OCI-LY7 (cell line): ENCODE measurements around the gene F2RL3. TPM values are rescaled to one million over a fixed set of nuclear protein-coding genes. Genes with fewer than 3 reads are reported as not detected.
A peak's percentile ranks its signal among the peaks of the same experiment; 100 is the strongest.
"Not testable (repeated sequence)": the region's sequence is repeated elsewhere in the genome, so short reads cannot be mapped to it uniquely, and the experiment has no call there.

Experiments used
- BruUV-seq: library from RNA; stranded (reverse); fragments of 400-500 nt; replicated peaks from 2 replicates; lab custom pipeline; 2021; lab: Mats Ljungman, UMichigan
- CTCF ChIA-PET: fragments of 300-600 bp; sonication (Branson Sonifier 250); formaldehyde crosslinking; loops from one replicate; lab custom pipeline; 2022; ENCODE audit warnings: antibody characterized with exemption; ENCODE audit not compliant: unreplicated experiment; lab: Charles Lee
- POLR2A ChIA-PET: fragments of 300-600 bp; sonication (Branson Sonifier 250); formaldehyde crosslinking; loops from one replicate; lab custom pipeline; 2022; ENCODE audit warnings: antibody characterized with exemption; lab: Charles Lee
- DNase-seq: peaks from one replicate; pipeline ENCODE4 v3.0.0-alpha.2; 2015; ENCODE audit warnings: low spot score
- H2AFZ ChIP-seq: fragments of 200-600 bp; sonication (generic), shearing (Covaris generic); 2 replicates; pipeline ENCODE4 v1.6.1; 2014; ENCODE audit warnings: mild to moderate bottlenecking, antibody characterized with exemption, low read length, moderate library complexity
- H3K27ac ChIP-seq: fragments of 200-600 bp; sonication (generic); 2 replicates; pipeline ENCODE4 v1.5.1; 2014; ENCODE audit warnings: mixed run types, low read depth, mild to moderate bottlenecking, moderate library complexity, low read length, inconsistent platforms; ENCODE audit not compliant: poor library complexity, severe bottlenecking
- H3K36me3 ChIP-seq: fragments of 200-600 bp; sonication (generic); 2 replicates; pipeline ENCODE4 v1.6.1; 2014; ENCODE audit warnings: mild to moderate bottlenecking, antibody characterized with exemption, low read length, moderate library complexity, mixed read lengths; ENCODE audit not compliant: insufficient read depth
- H3K4me1 ChIP-seq: fragments of 200-600 bp; sonication (generic); 2 replicates; pipeline ENCODE4 v1.5.1; 2014; ENCODE audit warnings: mild to moderate bottlenecking, low read length; ENCODE audit not compliant: insufficient read depth, poor library complexity, severe bottlenecking
- H3K4me2 ChIP-seq: fragments of 200-600 bp; sonication (generic); 2 replicates; pipeline ENCODE4 v1.6.1; 2014; ENCODE audit warnings: mild to moderate bottlenecking, low read length
- H3K4me3 ChIP-seq: fragments of 200-600 bp; sonication (generic); 2 replicates; pipeline ENCODE4 v1.5.1; 2014; ENCODE audit warnings: mild to moderate bottlenecking, low read depth, low read length; ENCODE audit not compliant: poor library complexity, severe bottlenecking
- H3K79me2 ChIP-seq: fragments of 200-600 bp; sonication (generic); 2 replicates; pipeline ENCODE4 v1.6.1; 2016; ENCODE audit warnings: low read depth, mild to moderate bottlenecking, low read length, moderate library complexity, mixed read lengths; ENCODE audit not compliant: insufficient read depth
- H3K9me2 ChIP-seq: fragments of 200-600 bp; sonication (generic); 2 replicates; pipeline ENCODE4 v1.6.1; 2016; ENCODE audit warnings: mild to moderate bottlenecking, low read length, mixed read lengths; ENCODE audit not compliant: insufficient read depth
- H3K9me3 ChIP-seq: fragments of 200-600 bp; sonication (generic); 2 replicates; pipeline ENCODE4 v1.6.1; 2014; ENCODE audit warnings: mild to moderate bottlenecking, mixed run types, low read length, mixed read lengths
- H4K20me1 ChIP-seq: fragments of 200-600 bp; sonication (generic); 2 replicates; pipeline ENCODE4 v1.6.1; 2014; ENCODE audit warnings: mild to moderate bottlenecking, antibody characterized with exemption, low read length, moderate library complexity, mixed read lengths; ENCODE audit not compliant: insufficient read depth
- EZH2phosphoT487 ChIP-seq: fragments of 200-600 bp; sonication (generic); IDR thresholded peaks from 2 replicates; pipeline ENCODE4 v1.6.1; 2018; ENCODE audit warnings: low read depth, borderline replicate concordance, mild to moderate bottlenecking, mixed run types, antibody characterized with exemption, low read length, moderate library complexity, mixed read lengths
- intact Hi-C: fragments of 100-400 bp; cut with micrococcal nuclease; formaldehyde crosslinking; loops from one replicate; pipeline ENCODE4 v1.10.0; 2022; ENCODE audit not compliant: unreplicated experiment
- total RNA-seq, 2 experiments: library from RNA; depleted of rRNA in 1 of 2; stranded (reverse); fragments of >200 nt in 1 of 2; shearing (Covaris generic) in 1 of 2; gene quantifications; 2 replicates each; pipeline ENCODE4 v1.2.3, GENCODE V29; 2014 to 2022
- TF ChIP-seq, protein P1 (sequence below): fragments of 200-600 bp; sonication (generic); conservative IDR thresholded peaks from 2 replicates; pipeline ENCODE4 v1.5.1; 2014; ENCODE audit warnings: mild to moderate bottlenecking, antibody characterized with exemption, low read length, moderate library complexity, mixed read lengths

F2RL3 gene
- total RNA-seq, 2 experiments from 2014 or later = 0.10 TPM; not detected in 1

DNA sequence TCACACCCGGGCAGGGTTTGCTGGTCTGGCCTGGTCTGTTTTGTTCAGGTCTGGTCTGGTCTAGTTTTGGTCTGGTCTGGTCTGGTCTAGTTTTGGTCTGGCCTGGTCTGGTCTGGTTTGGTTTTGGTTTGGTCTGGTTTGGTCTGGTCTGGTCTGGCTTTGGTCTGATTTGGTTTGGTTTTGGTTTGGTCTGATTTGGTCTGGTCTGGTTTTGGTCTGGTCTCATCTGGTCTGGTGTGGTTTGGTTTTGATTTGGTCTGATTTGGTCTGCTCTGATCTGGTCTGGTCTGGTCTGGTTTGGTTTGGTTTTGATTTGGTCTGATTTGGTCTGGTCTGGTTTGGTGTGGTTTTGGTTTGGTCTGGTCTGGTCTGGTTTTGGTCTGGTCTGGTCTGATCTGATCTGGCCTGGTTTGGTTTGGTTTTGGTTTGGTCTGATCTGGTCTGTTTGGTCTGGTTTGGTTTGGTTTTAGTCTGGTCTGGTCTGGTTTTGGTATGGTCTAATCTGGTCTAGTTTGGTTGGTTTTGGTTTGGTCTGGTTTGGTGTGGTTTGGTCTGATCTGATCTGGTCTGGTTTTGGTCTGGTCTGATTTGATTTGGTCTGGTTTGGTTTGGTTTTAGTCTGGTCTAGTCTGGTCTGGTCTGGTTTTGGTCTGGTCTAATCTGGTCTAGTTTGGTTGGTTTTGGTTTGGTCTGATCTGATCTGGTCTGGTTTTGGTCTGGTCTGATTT is 14.4 kb upstream of the F2RL3 start:
- Histone ChIP-seq H4K20me1 (no peaks in the 10 kb centered on the region), H2AFZ (no peak overlapping the region), H3K4me2 (no peak overlapping the region), H3K9me3 (no peaks in the 10 kb centered on the region), H3K27ac (no peak overlapping the region), H3K4me1 (peaks cover 4% of the 10 kb centered on the region), H3K36me3 (peaks cover 64% of the 10 kb centered on the region), H3K4me3 (no peak overlapping the region), H3K79me2 (no peaks in the 10 kb centered on the region), H3K9me2 (no peaks in the 10 kb centered on the region)
- ChIA-PET CTCF (no interaction called here), POLR2A (no interaction called here)
- DNase-seq = no peak
- intact Hi-C loops = no loop called here
- BruUV-seq = no TSS peak
- no peak for TF ChIP-seq EZH2phosphoT487
- TF ChIP-seq, protein P1, sequence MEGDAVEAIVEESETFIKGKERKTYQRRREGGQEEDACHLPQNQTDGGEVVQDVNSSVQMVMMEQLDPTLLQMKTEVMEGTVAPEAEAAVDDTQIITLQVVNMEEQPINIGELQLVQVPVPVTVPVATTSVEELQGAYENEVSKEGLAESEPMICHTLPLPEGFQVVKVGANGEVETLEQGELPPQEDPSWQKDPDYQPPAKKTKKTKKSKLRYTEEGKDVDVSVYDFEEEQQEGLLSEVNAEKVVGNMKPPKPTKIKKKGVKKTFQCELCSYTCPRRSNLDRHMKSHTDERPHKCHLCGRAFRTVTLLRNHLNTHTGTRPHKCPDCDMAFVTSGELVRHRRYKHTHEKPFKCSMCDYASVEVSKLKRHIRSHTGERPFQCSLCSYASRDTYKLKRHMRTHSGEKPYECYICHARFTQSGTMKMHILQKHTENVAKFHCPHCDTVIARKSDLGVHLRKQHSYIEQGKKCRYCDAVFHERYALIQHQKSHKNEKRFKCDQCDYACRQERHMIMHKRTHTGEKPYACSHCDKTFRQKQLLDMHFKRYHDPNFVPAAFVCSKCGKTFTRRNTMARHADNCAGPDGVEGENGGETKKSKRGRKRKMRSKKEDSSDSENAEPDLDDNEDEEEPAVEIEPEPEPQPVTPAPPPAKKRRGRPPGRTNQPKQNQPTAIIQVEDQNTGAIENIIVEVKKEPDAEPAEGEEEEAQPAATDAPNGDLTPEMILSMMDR = no peak

DNA sequence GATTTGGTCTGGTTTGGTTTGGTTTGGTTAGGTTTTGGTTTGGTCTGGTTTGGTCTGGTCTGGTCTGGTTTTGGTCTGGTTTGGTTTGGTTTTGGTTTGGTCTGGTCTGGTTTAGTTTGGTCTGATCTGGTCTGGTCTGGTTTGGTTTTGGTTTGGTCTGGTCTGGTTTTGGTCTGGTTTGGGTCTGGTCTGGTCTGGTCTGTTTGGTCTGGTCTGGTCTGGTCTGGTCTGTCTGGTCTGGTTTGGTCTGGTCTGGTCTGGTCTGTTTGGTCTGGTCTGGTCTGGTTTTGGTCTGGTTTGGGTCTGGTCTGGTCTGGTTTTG is 13.9 kb upstream of the F2RL3 start:
- H3K4me3 ChIP-seq, H3K4me1 ChIP-seq, H3K9me2 ChIP-seq, H3K79me2 ChIP-seq, CTCF ChIA-PET, H3K27ac ChIP-seq, intact Hi-C loops, POLR2A ChIA-PET, H3K4me2 ChIP-seq, H3K9me3 ChIP-seq, H4K20me1 ChIP-seq, H2AFZ ChIP-seq, BruUV-seq, DNase-seq: not testable (repeated sequence)
- H3K36me3 ChIP-seq = peaks cover 66% of the 10 kb centered on the region

DNA sequence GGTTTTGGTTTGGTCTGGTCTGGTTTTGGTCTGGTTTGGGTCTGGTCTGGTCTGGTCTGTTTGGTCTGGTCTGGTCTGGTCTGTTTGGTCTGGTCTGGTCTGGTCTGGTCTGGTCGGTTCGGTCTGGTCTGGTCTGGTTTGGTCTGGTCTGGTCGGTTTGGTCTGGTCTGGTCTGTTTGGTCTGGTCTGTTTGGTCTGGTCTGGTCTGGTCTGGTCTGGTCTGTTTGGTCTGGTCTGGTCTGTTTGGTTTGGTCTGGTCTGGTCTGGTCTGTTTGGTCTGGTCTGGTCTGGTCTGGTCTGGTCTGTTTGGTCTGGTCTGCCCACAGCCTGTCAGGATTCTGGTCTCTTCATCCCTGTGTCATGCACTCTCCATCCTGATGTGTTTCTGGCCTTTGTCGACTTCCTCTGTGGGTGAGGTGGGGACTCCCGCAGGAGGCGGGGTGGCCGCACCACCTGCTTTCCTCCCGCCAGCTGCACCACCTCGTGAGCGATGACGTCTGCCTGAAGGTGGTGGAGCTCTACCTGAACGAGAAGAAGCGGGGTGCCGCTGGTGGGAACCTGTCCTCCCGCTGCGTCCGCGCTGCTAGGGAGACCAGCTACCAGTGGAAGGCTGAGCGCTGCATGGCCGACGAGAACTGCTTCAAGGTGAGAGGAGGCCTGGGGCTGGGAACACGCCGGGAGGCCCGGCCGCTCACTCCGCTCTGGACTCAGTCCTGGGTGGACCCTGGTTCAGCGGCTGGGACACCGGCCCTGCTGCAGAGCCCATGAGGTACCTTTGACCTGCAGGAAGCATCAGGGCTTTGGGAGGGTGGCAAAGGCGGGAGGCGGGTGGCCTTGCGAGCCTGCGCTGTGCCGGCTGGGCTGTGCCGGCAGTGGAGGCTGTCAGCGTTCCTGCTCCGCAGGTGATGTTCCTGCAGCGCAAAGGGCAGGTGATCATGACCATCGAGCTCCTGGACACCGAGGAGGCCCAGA is 12.9 kb upstream of the F2RL3 start:
- ChIA-PET CTCF (no interaction called here), POLR2A (interaction anchor here (0.6 kb wide), 2 partner anchors 58 to 534 kb away, joined by 3 to 10 read pairs; no protein-coding TSS in a partner anchor)
- Histone ChIP-seq H3K9me3 (no peaks in the 10 kb centered on the region), H3K27ac (no peak overlapping the region), H3K36me3 (peaks cover 68% of the 10 kb centered on the region), H3K79me2 (no peaks in the 10 kb centered on the region), H2AFZ (no peak overlapping the region), H3K4me1 (peaks cover 4% of the 10 kb centered on the region), H3K9me2 (no peaks in the 10 kb centered on the region), H3K4me2 (no peak overlapping the region), H4K20me1 (no peaks in the 10 kb centered on the region), H3K4me3 (no peak overlapping the region)
- intact Hi-C loops = no loop called here
- BruUV-seq = no TSS peak
- peak; percentile 47 for DNase-seq
- no peak for TF ChIP-seq EZH2phosphoT487
- TF ChIP-seq, protein P1 = no peak
